ENCODE measurements around the gene LILRB3. TPM values are rescaled to one million over a fixed set of nuclear protein-coding genes. Genes with fewer than 3 reads are reported as not detected.
A peak's percentile ranks its signal among the peaks of the same experiment; 100 is the strongest.

LILRB3 gene
- total RNA-seq, 1 donor from 2014 or later: not detected

DNA sequence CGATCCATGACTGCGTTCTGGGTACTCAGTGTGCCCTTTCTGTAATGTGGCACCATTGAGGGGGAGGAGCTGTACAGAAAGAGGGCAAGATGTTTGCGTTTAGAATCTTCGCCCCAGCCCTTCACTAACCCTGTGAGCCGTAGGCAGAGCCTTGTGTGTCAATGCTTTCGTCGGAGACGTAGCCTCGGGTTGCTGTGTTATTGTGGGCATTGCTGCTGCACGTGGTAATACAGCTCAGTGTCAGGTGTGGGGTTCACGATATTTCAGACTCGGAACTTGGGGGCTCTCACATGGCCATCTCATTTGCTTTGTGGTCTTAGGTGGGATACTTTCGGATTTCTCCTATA lies 16.0 kb downstream of the LILRB3 start:
- H3K27ac Mint-ChIP-seq (ENCODE audit: unreplicated experiment): no peak overlapping the region
- peak overlapping the region; percentile 99 for H3K4me3 Mint-ChIP-seq
- H3K27me3 Mint-ChIP-seq (ENCODE audit: low read depth): peaks cover 21% of the 10 kb centered on the region
- H3K36me3 Mint-ChIP-seq (ENCODE audit: low read depth): peaks cover 53% of the 10 kb centered on the region
- no peaks in the 10 kb centered on the region for H3K9me3 Mint-ChIP-seq
- TF ChIP-seq, protein P1, sequence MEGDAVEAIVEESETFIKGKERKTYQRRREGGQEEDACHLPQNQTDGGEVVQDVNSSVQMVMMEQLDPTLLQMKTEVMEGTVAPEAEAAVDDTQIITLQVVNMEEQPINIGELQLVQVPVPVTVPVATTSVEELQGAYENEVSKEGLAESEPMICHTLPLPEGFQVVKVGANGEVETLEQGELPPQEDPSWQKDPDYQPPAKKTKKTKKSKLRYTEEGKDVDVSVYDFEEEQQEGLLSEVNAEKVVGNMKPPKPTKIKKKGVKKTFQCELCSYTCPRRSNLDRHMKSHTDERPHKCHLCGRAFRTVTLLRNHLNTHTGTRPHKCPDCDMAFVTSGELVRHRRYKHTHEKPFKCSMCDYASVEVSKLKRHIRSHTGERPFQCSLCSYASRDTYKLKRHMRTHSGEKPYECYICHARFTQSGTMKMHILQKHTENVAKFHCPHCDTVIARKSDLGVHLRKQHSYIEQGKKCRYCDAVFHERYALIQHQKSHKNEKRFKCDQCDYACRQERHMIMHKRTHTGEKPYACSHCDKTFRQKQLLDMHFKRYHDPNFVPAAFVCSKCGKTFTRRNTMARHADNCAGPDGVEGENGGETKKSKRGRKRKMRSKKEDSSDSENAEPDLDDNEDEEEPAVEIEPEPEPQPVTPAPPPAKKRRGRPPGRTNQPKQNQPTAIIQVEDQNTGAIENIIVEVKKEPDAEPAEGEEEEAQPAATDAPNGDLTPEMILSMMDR (conservative IDR thresholded peaks at IDR 0.05): no peak
- no peak for DNase-seq (ENCODE audit: low read depth, low spot score)
- H3K4me1 Mint-ChIP-seq: peaks cover 73% of the 10 kb centered on the region

DNA sequence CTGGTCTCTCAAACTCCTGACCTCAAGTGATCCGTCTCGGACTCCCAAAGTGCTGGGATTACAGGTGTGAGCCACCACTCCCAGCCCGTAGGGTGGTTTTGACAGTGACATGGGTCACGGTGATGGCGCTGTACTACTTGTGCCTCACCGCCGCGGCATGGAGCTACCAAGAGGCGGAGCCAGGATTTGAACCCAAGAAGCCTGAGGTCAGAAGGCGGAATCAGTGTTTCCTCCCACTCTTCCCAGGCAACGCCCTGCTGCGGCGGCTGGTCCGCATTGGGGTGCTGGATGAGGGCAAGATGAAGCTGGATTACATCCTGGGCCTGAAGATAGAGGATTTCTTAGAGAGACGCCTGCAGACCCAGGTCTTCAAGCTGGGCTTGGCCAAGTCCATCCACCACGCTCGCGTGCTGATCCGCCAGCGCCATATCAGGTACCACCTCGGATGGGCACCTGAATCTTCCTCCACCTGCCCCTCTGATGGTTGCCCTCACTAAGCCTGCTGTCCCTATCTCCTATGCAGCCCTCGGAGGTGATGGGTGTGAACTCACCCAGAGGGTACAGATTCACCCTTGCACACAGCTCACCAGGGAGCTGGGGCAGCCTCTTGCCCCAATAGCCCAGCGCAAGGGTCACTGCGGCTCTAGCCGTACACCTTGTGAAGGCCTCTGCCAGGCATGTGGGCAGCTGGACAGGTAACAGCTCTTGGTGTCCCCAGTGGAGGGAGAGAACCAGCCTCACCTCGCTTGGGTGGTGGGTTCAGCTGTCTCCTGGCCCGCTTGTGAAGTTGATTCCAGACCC lies 16.6 kb downstream of the LILRB3 start:
- peaks cover 19% of the 10 kb centered on the region for H3K27me3 Mint-ChIP-seq (ENCODE audit: low read depth)
- peaks cover 54% of the 10 kb centered on the region for H3K36me3 Mint-ChIP-seq (ENCODE audit: low read depth)
- no peaks in the 10 kb centered on the region for H3K9me3 Mint-ChIP-seq

DNA sequence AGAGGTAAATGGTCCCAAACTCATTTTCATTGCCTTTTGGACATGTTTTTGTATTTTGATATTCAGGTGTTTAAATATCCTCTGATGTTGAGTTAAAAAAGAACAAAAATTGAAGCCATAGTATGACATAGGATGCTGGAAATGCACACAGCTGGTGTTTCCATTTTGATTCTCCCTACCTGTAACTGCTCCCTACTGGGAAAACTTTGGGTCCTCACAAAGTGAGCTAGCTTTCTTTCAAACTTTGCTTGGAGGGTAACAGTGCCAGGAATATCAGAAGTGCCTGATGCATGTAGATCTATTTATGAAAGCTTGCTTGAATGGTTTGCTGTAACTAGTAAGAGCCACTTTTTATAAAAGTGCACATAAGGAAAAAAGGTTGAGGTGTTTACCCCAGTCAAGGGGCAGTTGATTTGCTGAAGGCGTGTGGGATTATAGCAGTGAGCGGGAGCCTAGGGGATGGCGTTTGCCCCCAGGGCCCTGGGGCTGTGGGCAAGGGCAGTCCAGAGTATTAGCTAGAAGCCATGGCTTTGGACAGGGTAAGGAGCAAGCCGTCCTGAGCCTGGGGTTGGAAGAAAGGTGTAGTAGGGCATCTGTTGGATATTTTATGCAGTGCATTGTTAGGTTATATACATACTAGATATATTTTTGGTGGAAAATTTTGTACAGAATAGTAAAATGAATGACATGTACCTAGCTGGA lies 17.9 kb downstream of the LILRB3 start:
- peaks cover 76% of the 10 kb centered on the region for H3K4me1 Mint-ChIP-seq
- peaks cover 15% of the 10 kb centered on the region for H3K27me3 Mint-ChIP-seq (ENCODE audit: low read depth)
- peak overlapping the region; percentile 10 for H3K27ac Mint-ChIP-seq (ENCODE audit: unreplicated experiment)
- H3K4me3 Mint-ChIP-seq: peak overlapping the region; percentile 99
- H3K9me3 Mint-ChIP-seq: no peaks in the 10 kb centered on the region
- peaks cover 50% of the 10 kb centered on the region for H3K36me3 Mint-ChIP-seq (ENCODE audit: low read depth)
- TF ChIP-seq, protein P1 (conservative IDR thresholded peaks at IDR 0.05): no peak
- no peak for DNase-seq (ENCODE audit: low read depth, low spot score)

More for the DNA sequence above, 16.6 kb downstream of the LILRB3 start:
- H3K4me3 Mint-ChIP-seq: peak overlapping the region; percentile 99
- peaks cover 75% of the 10 kb centered on the region for H3K4me1 Mint-ChIP-seq
- TF ChIP-seq, protein P1 (conservative IDR thresholded peaks at IDR 0.05): no peak
- no peak for DNase-seq (ENCODE audit: low read depth, low spot score)
- H3K27ac Mint-ChIP-seq (ENCODE audit: unreplicated experiment): no peak overlapping the region

DNA sequence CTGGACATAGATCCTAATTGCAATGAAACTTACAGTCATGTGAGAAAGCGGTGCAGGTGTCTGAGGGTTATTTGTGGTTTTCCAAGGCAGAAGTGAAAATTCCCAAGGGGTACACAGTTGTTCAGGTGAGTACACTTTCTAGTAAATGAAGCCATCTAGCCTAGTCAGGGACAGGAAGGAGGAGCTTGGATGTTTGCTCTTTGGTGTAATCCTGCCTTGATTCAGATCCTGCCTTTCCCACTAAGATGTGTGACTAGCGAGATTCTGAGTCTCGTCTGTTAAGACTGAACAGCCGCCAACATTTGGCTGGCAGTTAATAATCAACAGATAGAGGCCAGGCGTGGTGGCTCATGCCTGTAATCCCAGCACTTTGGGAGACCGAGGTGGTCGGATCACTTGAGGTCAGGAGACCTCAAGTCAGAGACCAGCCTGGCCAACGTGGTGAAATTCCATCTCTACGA lies 19.6 kb downstream of the LILRB3 start:
- H3K27me3 Mint-ChIP-seq (ENCODE audit: low read depth): peaks cover 5% of the 10 kb centered on the region
- H3K9me3 Mint-ChIP-seq: no peaks in the 10 kb centered on the region
- peak overlapping the region; percentile 99 for H3K4me3 Mint-ChIP-seq
- H3K27ac Mint-ChIP-seq (ENCODE audit: unreplicated experiment): peak overlapping the region; percentile 43
- peaks cover 45% of the 10 kb centered on the region for H3K36me3 Mint-ChIP-seq (ENCODE audit: low read depth)
- TF ChIP-seq, protein P1 (conservative IDR thresholded peaks at IDR 0.05): no peak
- peaks cover 62% of the 10 kb centered on the region for H3K4me1 Mint-ChIP-seq
- no peak for DNase-seq (ENCODE audit: low read depth, low spot score)

DNA sequence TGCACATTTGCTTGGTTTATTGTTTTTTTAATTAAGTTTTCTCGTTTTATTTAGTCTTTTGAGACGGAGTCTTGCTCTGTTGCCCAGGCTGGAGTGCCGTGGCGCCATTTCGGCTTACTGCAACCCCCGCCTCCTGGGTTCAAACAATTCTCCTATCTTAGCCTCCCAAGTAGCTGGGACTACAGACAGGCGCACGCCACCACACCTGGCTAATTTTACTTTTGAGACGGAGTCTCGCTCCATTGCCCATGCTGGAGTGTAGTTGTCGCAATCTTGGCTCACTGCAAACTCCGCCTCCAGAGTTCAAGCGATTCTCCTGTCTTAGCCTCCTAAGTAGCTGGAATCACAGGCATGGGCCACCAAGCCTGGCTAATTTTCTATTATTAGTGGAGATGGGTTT lies 20.8 kb downstream of the LILRB3 start:
- TF ChIP-seq, protein P1 (conservative IDR thresholded peaks at IDR 0.05): no peak
- Mint-ChIP-seq H3K27ac (ENCODE audit: unreplicated experiment) (no peak overlapping the region), H3K27me3 (ENCODE audit: low read depth) (peaks cover 5% of the 10 kb centered on the region), H3K4me1 (peaks cover 54% of the 10 kb centered on the region), H3K4me3 (peak overlapping the region; percentile 99), H3K9me3 (no peaks in the 10 kb centered on the region), H3K36me3 (ENCODE audit: low read depth) (peaks cover 39% of the 10 kb centered on the region)
- no peak for DNase-seq (ENCODE audit: low read depth, low spot score)

All from neural crest cell (in vitro differentiated cells).